ENCODE results near the gene PACSIN2. TPM values are rescaled to one million over a fixed set of nuclear protein-coding genes. Genes with fewer than 3 reads are reported as not detected.

Gene PACSIN2
- total RNA-seq, 6 donors from 2014 or later: 120 to 186 (median 151) TPM

GRCh38 chr22:42866100-42866499 lies 148.8 kb downstream of the PACSIN2 start:
- no peaks in the 10 kb centered on the region for H3K9me3 ChIP-seq
- H3K4me3 ChIP-seq: no peak overlapping the region
- H3K27me3 ChIP-seq: no peaks in the 10 kb centered on the region
- TF ChIP-seq POLR2A (IDR thresholded peaks at IDR 0.05) (no peak), EP300 (IDR thresholded peaks at IDR 0.05) (no peak), POLR2AphosphoS5 (IDR thresholded peaks at IDR 0.05) (no peak), CTCF (IDR thresholded peaks at IDR 0.05) (no peak)
- H3K27ac ChIP-seq: no peak overlapping the region
- DNase-seq: peak in 1 of 2 donors; percentile 15
- peaks cover 3 to 25% (median 9%) of the 10 kb centered on the region in 4 donors for H3K4me1 ChIP-seq
- H3K36me3 ChIP-seq: peaks cover 0 to 23% (median 13%) of the 10 kb centered on the region in 4 donors
- ATAC-seq (ENCODE audit: low FRiP score in 2 of 2): no peak
- 89 to 96% methylated on average over 3 to 5 of the region's 7 CpGs for WGBS, 2 donors

- H3K36me3 ChIP-seq: peaks cover 0 to 18% (median 9%) of the 10 kb centered on the region in 4 donors
- no peaks in the 10 kb centered on the region for H3K27me3 ChIP-seq
- H3K9me3 ChIP-seq: no peaks in the 10 kb centered on the region
- H3K4me3 ChIP-seq: no peak overlapping the region
- TF ChIP-seq POLR2A (IDR thresholded peaks at IDR 0.05): no peak
- TF ChIP-seq EP300 (IDR thresholded peaks at IDR 0.05): no peak
- no peak for TF ChIP-seq CTCF (IDR thresholded peaks at IDR 0.05)
- TF ChIP-seq POLR2AphosphoS5 (IDR thresholded peaks at IDR 0.05): no peak
- DNase-seq (no peak), ATAC-seq (ENCODE audit: low FRiP score in 2 of 2) (no peak)
- WGBS, 2 donors: 82% methylated on average over 8 of the region's 8 CpGs
- H3K4me1 ChIP-seq: peaks cover 3 to 25% (median 9%) of the 10 kb centered on the region in 4 donors
- no peak overlapping the region for H3K27ac ChIP-seq
Measured at GRCh38 chr22:42865536-42865935, 149.4 kb downstream of the PACSIN2 start.

GRCh38 chr22:42863349-42863961 lies 151.5 kb downstream of the PACSIN2 start:
- no peak overlapping the region for H3K27ac ChIP-seq

DNA sequence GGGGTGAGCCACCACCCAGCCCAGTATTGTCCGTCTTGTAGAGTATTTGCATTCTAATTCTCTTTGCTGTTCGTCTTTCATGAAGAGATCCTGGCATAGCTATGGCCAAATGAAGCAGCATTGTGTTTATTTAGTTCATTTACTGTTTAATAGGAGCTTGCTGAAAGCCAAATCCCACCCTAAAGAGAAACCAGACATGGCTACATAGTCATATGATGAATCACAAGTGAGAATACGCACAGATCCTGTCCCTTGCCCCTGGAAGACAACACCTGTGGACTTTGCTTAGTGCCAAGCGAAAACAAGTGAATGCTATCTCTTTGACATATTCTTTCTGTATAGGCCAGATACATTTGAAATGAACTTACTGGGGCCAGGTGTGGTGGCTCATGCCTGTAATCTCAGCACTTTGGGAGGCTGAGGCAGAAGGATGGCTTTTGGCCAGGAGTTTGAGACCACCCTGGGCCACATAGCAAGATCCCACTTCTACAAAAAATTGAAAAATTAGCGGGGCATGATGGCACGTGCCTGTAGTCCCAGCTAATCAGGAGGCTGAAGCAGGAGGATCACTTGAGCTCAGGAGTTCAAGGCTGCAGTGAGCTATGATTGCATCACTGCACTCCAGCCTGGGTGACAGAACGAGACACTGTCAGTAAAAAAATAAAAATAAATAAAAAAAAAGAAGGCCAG lies 152.8 kb downstream of the PACSIN2 start:
- 85 to 90% methylated on average over 7 of the region's 7 CpGs for WGBS, 2 donors
- H3K9me3 ChIP-seq: no peaks in the 10 kb centered on the region
- no peaks in the 10 kb centered on the region for H3K27me3 ChIP-seq
- H3K27ac ChIP-seq: no peak overlapping the region
- TF ChIP-seq POLR2AphosphoS5 (IDR thresholded peaks at IDR 0.05) (no peak), CTCF (IDR thresholded peaks at IDR 0.05) (no peak), EP300 (IDR thresholded peaks at IDR 0.05) (no peak), POLR2A (IDR thresholded peaks at IDR 0.05) (no peak)
- DNase-seq: no peak
- peaks cover 7 to 11% (median 9%) of the 10 kb centered on the region in 4 donors for H3K4me1 ChIP-seq
- no peak overlapping the region for H3K4me3 ChIP-seq
- no peaks in the 10 kb centered on the region for H3K36me3 ChIP-seq
- no peak for ATAC-seq (ENCODE audit: low FRiP score in 2 of 2)

More at GRCh38 chr22:42863349-42863961, 151.5 kb downstream of the PACSIN2 start:
- no peaks in the 10 kb centered on the region for H3K9me3 ChIP-seq
- peaks cover 1 to 14% (median 3%) of the 10 kb centered on the region in 4 donors for H3K4me1 ChIP-seq
- H3K27me3 ChIP-seq: no peaks in the 10 kb centered on the region
- DNase-seq (no peak), ATAC-seq (ENCODE audit: low FRiP score in 2 of 2) (no peak)
- no peaks in the 10 kb centered on the region for H3K36me3 ChIP-seq
- no peak for TF ChIP-seq CTCF (IDR thresholded peaks at IDR 0.05)
- no peak for TF ChIP-seq POLR2A (IDR thresholded peaks at IDR 0.05)
- no peak for TF ChIP-seq EP300 (IDR thresholded peaks at IDR 0.05)
- TF ChIP-seq POLR2AphosphoS5 (IDR thresholded peaks at IDR 0.05): no peak
- WGBS, 2 donors: 53 to 62% methylated on average over 4 of the region's 4 CpGs
- H3K4me3 ChIP-seq: no peak overlapping the region
